ENCODE measurements around the gene DYNC2I2.

- TF ChIP-seq, protein P1, sequence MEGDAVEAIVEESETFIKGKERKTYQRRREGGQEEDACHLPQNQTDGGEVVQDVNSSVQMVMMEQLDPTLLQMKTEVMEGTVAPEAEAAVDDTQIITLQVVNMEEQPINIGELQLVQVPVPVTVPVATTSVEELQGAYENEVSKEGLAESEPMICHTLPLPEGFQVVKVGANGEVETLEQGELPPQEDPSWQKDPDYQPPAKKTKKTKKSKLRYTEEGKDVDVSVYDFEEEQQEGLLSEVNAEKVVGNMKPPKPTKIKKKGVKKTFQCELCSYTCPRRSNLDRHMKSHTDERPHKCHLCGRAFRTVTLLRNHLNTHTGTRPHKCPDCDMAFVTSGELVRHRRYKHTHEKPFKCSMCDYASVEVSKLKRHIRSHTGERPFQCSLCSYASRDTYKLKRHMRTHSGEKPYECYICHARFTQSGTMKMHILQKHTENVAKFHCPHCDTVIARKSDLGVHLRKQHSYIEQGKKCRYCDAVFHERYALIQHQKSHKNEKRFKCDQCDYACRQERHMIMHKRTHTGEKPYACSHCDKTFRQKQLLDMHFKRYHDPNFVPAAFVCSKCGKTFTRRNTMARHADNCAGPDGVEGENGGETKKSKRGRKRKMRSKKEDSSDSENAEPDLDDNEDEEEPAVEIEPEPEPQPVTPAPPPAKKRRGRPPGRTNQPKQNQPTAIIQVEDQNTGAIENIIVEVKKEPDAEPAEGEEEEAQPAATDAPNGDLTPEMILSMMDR (conservative IDR thresholded peaks at IDR 0.05; ENCODE audit: low read depth, low read length) = no peak
- TF ChIP-seq ELK1 (IDR thresholded peaks at IDR 0.05; ENCODE audit: borderline replicate concordance, low read depth, low read length) (no peak), POLR2A (IDR thresholded peaks at IDR 0.05; ENCODE audit: low read depth, low read length) (no peak), RFX5 (IDR thresholded peaks at IDR 0.05; ENCODE audit: low read depth, low read length) (no peak), CHD1 (IDR thresholded peaks at IDR 0.05; ENCODE audit: low read depth, low read length) (no peak), RAD21 (IDR thresholded peaks at IDR 0.05; ENCODE audit: low read length) (no peak), SMC3 (IDR thresholded peaks at IDR 0.05; ENCODE audit: low read depth, low read length) (no peak), NFE2L2 (IDR thresholded peaks at IDR 0.05; ENCODE audit: low read depth, low read length) (no peak), MAZ (IDR thresholded peaks at IDR 0.05; ENCODE audit: borderline replicate concordance, low read depth, low read length) (no peak)
Observed at GRCh38 chr9:128657796-128658195, 1.1 kb upstream of the DYNC2I2 start.
